ENCODE data around the gene ZFR2.

GRCh38 chr19:3818466-3818865 is 50.4 kb downstream of the ZFR2 start:
- TF ChIP-seq POLR2AphosphoS5 (IDR thresholded peaks at IDR 0.05; ENCODE audit: low read depth, low read length) (no peak), POLR2A (IDR thresholded peaks at IDR 0.05; ENCODE audit: control extremely low read depth in 1 of 2, low read depth in 2 of 2, low read length in 2 of 2) (no peak), CTCF (IDR thresholded peaks at IDR 0.05; ENCODE audit: control extremely low read depth in 1 of 3, insufficient read depth in 1 of 3, low read depth in 1 of 3, low read length in 3 of 3) (no peak), SP2 (IDR thresholded peaks at IDR 0.05; ENCODE audit: low read length) (no peak), ASH2L (IDR thresholded peaks at IDR 0.05; ENCODE audit: low read length) (no peak)

Data from H1 (cell line).